ENCODE measurements around the gene CASTOR1. TPM values are rescaled to one million over a fixed set of nuclear protein-coding genes. Genes with fewer than 3 reads are reported as not detected.

CASTOR1 gene
- total RNA-seq, 1 donor from 2014 or later: 2.4 TPM

DNA sequence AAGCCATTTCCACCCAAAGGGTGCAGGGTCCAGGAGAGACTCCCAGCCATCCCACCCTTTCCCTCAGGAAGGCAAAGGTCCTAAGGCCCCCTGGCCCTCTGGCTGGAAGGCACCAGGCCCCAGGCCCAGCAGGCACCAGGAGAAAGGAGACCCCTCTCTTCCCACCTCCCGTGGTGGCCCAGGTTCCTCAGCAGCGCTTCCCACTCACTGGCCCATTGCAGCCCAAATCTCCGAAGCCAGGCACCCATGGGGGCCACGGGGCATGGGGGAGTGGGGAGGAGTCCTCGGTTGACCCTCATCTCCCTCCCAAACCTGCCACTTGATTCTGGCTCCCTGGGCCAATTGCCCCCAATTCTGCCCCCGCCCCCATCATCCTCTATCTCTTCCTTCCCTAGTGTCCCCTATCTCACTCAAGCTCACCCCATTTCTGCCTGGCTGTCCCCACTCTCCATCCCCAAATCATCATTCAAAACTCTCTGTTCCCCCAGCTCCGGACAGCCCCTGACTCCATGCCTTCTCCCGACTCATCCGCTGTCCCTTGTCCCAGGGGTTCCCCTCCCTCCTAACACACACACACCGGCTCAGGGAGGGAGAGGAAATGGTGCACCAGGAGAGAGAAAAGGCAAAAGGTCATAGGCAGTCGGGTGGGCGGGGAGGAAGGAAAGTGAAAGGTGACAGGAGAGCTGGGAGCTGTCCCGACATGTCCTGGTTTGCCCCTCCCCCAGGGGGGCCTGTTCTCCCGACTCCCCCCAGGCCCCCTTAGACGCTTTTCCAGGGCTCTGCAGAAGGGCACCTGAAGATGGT, 43.9 kb downstream of the CASTOR1 start:
- DNase-seq (ENCODE audit: low read depth) (no peak), FAIRE-seq (no peak)
- H3K4me3 ChIP-seq (ENCODE audit: low read depth, low read length): peak overlapping the region; percentile 60
- no peaks in the 10 kb centered on the region for H3K27me3 ChIP-seq (ENCODE audit: control insufficient read depth, insufficient read depth, low read length)
- no peaks in the 10 kb centered on the region for H3K36me3 ChIP-seq (ENCODE audit: control insufficient read depth, insufficient read depth, low read length)
- TF ChIP-seq, protein P1, sequence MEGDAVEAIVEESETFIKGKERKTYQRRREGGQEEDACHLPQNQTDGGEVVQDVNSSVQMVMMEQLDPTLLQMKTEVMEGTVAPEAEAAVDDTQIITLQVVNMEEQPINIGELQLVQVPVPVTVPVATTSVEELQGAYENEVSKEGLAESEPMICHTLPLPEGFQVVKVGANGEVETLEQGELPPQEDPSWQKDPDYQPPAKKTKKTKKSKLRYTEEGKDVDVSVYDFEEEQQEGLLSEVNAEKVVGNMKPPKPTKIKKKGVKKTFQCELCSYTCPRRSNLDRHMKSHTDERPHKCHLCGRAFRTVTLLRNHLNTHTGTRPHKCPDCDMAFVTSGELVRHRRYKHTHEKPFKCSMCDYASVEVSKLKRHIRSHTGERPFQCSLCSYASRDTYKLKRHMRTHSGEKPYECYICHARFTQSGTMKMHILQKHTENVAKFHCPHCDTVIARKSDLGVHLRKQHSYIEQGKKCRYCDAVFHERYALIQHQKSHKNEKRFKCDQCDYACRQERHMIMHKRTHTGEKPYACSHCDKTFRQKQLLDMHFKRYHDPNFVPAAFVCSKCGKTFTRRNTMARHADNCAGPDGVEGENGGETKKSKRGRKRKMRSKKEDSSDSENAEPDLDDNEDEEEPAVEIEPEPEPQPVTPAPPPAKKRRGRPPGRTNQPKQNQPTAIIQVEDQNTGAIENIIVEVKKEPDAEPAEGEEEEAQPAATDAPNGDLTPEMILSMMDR (IDR thresholded peaks at IDR 0.05; ENCODE audit: insufficient read depth, low read length, severe bottlenecking): no peak

DNA sequence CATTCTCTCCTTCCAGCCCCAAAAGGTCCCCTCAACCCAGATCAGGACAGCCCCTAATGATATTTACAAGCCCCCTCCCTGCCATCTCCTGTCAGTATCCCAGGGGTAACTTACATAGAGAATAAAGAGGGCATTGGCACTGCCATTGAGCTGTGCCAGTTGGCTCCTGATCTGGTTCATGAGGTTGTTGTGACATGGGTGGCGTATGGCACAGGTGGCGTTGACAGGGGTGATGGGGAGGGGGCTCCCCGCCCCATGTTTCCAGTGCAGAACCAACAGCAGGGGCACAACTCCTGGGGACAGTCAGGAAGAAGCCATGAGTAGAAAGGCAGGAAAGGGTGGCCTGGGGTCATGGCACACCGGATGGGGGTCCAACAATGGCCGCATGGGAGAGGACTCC, 44.7 kb downstream of the CASTOR1 start:
- Histone ChIP-seq H3K27me3 (ENCODE audit: control insufficient read depth, insufficient read depth, low read length) (no peaks in the 10 kb centered on the region), H3K4me3 (ENCODE audit: low read depth, low read length) (no peak overlapping the region), H3K36me3 (ENCODE audit: control insufficient read depth, insufficient read depth, low read length) (no peaks in the 10 kb centered on the region)
- TF ChIP-seq, protein P1 (IDR thresholded peaks at IDR 0.05; ENCODE audit: insufficient read depth, low read length, severe bottlenecking): no peak
- DNase-seq (ENCODE audit: low read depth) (no peak), FAIRE-seq (no peak)

DNA sequence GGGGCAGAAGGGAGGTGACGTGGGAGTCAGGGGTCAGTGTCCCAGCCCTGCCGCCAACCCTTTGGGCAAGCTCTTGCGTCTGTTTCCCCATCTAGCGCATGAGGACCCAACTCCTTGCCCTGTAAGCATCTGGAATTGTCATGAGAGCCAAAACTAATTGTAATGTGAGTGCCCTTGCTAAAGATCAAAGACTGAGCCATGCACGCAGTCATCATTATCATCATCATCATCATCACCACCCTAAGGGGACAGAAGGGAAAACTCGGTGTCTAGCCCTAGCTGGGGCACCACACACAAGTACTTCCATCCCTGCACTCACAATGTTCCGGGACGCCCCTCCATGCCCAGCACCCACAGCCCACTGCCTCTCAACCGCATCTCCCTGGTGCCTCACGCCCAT, 45.2 kb downstream of the CASTOR1 start:
- DNase-seq (ENCODE audit: low read depth) (no peak), FAIRE-seq (peak; percentile 60)
- no peak overlapping the region for H3K4me3 ChIP-seq (ENCODE audit: low read depth, low read length)
- H3K27me3 ChIP-seq (ENCODE audit: control insufficient read depth, insufficient read depth, low read length): no peaks in the 10 kb centered on the region
- no peaks in the 10 kb centered on the region for H3K36me3 ChIP-seq (ENCODE audit: control insufficient read depth, insufficient read depth, low read length)
- TF ChIP-seq, protein P1 (IDR thresholded peaks at IDR 0.05; ENCODE audit: insufficient read depth, low read length, severe bottlenecking): no peak

DNA sequence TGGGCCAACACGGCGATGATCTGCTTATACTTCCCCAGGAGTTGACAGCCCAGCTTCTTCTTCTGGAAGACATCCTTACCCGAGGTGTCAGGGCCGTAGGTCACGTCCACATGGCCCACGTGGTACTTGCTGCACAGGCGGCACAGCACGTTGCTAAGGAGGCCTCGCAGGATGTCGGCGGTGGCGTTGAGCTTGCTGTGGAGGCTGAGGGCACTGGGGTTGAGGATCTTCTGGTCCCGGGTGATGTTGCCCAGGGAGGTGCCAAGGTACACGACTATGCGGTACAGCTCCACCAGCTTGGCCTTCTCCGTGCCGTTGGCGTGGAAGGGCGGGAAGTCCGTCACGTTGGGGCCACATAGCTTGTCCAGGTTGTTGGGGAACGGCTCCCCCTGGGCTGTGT, 45.6 kb downstream of the CASTOR1 start:
- H3K4me3 ChIP-seq (ENCODE audit: low read depth, low read length): no peak overlapping the region
- TF ChIP-seq, protein P1 (IDR thresholded peaks at IDR 0.05; ENCODE audit: insufficient read depth, low read length, severe bottlenecking): no peak
- H3K36me3 ChIP-seq (ENCODE audit: control insufficient read depth, insufficient read depth, low read length): no peaks in the 10 kb centered on the region
- DNase-seq (ENCODE audit: low read depth) (no peak), FAIRE-seq (no peak)
- no peaks in the 10 kb centered on the region for H3K27me3 ChIP-seq (ENCODE audit: control insufficient read depth, insufficient read depth, low read length)

DNA sequence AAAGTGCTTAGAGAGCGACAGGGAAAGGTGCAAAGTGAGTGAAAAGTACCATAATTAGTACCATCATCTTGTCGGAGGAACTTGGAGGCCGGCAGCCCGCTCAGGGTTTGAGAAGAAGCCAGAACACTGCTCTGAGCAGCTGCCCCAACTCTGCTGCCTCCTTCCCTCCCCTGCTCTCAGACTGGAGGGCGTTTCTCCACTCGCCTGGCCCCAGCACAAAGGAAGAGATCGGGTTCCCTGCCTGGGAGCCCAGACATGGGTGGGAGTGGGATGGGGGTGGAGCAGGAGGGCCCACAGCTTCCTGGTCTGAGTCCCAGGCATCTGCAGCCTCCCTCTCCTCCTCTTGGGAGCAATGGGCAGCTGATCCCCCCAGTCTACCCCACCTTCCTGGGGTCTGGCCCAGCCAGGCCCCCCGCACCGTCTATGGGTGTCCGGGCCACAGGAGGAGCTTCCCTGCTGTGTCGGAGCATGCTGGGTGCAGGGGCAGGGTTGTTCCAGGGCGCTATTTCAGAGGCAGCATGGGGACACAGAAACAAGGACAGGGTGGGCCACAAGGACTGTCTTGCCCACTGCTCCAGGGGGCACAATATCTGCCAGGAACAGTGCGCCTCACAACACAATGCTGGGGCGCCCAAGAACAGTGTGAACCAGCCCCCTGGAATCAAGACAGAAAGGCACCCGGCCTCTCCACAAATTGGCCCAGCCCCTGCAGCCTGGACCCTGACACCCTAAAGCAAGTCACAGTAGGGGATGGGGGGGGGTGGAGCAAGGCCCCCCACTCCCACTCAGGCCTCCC, 47.5 kb downstream of the CASTOR1 start:
- FAIRE-seq (no peak), DNase-seq (ENCODE audit: low read depth) (no peak)
- H3K4me3 ChIP-seq (ENCODE audit: low read depth, low read length): no peak overlapping the region
- TF ChIP-seq, protein P1 (IDR thresholded peaks at IDR 0.05; ENCODE audit: insufficient read depth, low read length, severe bottlenecking): no peak
- H3K27me3 ChIP-seq (ENCODE audit: control insufficient read depth, insufficient read depth, low read length): no peaks in the 10 kb centered on the region
- H3K36me3 ChIP-seq (ENCODE audit: control insufficient read depth, insufficient read depth, low read length): no peaks in the 10 kb centered on the region

All from bronchial epithelial cell (primary cell).